Activated CD4-positive, alpha-beta T cell treated with anti-CD3 and anti-CD28 coated beads, Interleukin-2, amount 50 U/mL, for 1 hour (primary cell): ENCODE data around the gene NIPBL.
"Not testable (repeated sequence)": the region's sequence is repeated elsewhere in the genome, so short reads cannot be mapped to it uniquely, and the experiment has no call there.

Experiments used
- DNase-seq: peaks from one replicate; pipeline ENCODE4 v3.0.0-alpha.2; 2020

NIPBL gene

DNA sequence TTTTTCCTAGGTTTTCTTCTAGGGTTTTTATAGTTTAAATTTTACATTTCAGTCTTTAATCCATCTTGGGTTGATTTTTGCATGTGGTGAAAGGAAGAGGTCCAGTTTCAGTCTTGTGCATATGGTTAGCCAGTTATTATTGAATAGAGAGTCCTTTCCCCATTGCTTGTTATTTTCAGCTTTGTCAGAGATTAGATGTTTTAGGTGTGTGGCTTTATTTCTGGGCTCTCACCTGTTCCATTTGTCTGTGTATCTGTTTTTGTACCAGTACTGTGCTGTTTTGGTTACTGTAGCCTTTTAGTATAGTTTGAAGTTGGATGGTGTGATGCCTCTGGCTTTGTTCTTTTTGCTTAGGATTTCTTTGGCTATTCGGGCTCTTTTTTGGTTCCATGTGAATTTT lies 25.8 kb downstream of the NIPBL start:
- no peak for DNase-seq

DNA sequence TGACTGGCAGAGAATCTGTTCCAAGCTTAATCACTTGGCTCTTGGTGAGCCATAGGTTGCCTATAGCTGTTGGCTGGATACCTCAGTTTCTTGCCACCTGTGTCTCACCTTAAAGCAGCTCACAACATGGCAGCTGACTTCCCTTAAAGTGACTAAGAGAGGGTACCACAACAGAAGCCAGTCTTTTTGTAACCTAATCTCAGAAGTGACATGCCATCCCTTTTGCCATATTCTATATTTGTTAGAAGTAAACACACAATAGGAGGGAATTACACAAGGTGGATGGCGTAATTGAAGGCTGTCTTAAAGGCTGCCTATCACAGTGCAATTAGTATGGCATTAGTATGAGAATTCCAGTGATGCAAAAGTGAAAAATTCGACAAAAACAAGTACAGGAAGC lies 28.1 kb downstream of the NIPBL start:
- DNase-seq, result no peak

DNA sequence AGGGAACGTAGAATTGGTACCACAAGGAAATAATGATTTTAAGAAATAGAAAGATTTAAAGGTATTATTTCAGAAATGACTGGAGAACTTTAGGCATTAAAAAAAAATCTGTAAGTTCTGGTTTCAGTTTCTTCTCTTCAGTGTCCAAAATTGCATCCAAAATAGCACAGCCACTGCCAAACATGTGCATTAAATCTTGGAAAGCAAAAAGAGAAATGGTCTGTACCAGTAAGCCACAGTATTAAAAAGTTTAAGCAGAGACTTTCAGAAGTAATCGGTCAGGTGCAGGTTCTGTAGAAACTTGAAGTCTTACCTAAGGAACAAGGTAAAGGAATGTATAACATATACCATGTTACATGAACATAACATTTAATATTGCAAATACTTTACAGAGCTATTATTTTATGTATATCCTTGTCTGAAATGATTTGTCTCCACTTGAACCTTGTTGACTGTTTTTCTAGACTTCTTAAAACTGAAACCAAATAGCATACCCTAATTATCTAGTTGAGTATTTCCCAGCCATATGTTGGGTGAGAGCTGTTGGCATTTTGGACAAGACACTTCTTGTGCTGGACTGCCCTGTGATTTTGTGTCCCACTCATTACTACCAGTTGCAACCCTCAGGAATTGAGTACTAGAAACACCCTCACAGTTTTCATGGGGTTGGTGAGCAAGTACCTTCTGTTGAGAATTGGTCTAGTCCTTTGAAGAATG lies 32.1 kb downstream of the NIPBL start:
- DNase-seq, result no peak

DNA sequence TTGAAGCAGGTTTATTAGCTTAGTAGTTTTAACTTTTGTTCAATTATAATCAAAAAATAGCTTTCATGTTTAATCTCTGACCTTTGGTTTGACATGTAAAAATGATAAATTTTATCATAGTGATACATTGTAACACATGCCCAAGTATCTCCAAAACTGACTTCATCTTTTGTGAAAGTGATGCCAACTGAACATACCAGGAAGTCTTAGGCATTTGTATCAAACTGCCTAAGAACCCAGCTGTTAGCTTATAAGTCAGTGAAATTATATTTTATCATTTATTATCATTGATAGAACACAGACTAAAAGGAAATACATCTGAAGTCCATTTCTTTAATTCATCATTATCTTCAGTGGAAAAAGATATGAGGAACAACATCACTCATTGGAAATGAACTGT lies 39.1 kb downstream of the NIPBL start:
- DNase-seq, result no peak

DNA sequence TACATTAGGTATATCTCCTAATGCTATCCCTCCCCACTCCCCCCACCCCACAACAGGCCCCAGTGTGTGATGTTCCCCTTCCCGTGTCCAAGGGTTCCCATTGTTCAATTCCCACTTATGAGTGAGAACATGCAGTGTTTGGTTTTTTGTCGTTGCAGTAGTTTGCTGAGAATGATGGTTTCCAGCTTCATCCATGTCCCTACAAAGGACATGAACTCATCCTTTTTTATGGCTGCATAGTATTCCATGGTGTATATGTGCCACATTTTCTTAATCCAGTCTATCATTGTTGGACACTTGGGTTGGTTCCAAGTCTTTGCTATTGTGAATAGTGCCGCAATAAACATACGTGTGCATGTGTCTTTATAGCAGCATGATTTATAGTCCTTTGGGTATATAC lies 40.0 kb downstream of the NIPBL start:
- DNase-seq, result not testable (repeated sequence)

GRCh38 chr5:36917358-36917757 lies 40.8 kb downstream of the NIPBL start:
- not testable (repeated sequence) for DNase-seq

DNA sequence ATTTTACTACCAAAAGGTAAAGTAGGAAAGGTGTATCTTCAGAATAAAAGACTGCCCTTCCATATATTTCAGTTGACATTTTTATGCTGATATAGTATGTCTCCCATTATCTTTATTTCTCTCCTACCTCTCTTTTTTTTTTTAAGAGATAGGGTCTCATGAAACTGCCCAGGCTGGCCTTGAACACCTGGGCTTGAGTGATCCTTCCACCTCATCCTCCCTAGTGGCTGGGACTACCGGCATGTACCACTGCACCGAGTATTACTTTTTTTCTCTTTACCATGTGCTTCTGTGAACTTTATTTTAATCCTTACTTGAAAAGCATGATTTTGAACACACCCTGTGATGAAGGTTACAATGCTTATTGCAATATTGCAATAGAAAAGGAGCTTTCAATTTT lies 42.7 kb downstream of the NIPBL start:
- DNase-seq, result no peak

- DNase-seq, result no peak
Measured at GRCh38 chr5:36919650-36920049, 43.1 kb downstream of the NIPBL start.

DNA sequence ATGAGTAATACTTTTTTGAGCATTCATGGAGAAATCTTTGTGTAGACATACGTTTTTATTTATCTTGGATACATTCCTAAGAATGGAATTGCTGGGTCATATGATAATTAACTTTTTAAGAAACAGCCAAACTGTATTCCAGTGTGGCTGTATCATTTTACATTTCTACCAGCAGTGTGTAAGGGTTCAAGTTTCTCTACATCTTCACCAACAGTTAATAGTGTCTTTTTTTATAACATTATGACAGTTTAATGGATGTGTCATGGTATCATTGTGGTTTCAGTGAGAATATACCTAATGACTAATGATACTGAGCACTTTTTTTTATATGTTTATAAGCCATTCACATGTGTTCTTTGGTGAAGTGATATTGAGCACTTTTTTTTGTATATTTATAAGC lies 52.4 kb downstream of the NIPBL start:
- DNase-seq, result no peak

GRCh38 chr5:36929438-36929837 lies 52.9 kb downstream of the NIPBL start:
- DNase-seq, result no peak

DNA sequence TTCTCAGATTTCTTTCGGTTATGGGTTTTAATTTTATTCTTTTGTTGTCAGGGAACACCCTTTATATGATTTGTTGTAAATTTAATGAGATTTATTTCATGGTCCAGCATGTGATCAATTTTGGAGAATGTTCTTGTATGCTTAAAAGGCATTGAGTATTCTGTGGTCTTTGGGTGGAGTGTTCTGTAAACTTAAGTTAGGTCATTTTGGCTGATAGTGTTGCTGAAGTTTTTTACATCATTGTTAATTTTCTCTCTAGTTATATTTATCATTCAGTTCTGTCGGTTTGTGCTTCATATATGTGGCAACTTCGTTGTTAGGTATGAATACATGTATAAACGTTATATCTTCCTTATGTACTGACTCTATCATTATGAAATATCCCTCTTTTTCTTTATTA lies 55.5 kb downstream of the NIPBL start:
- no peak for DNase-seq

DNA sequence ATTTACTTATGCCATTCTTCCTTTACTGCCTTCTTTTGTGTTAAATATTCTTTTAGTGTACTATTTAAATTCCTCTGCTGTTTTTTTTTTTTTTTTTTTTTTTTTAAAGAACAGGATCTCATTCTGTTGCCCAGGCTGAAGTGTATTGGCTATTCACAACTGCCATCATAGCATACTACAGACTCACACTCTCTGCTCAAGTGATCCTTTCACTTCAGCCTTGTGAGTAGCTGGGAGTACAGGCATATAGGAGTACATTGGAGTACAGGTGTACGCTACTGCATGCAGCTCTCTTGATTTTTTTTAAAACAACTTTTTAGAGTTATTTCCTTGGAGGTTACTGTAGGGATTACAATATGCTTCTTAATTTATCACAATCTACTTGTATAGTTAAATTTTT lies 56.1 kb downstream of the NIPBL start:
- DNase-seq, result no peak

- DNase-seq, result no peak
Measured at GRCh38 chr5:36934740-36935356, 58.3 kb downstream of the NIPBL start.

DNA sequence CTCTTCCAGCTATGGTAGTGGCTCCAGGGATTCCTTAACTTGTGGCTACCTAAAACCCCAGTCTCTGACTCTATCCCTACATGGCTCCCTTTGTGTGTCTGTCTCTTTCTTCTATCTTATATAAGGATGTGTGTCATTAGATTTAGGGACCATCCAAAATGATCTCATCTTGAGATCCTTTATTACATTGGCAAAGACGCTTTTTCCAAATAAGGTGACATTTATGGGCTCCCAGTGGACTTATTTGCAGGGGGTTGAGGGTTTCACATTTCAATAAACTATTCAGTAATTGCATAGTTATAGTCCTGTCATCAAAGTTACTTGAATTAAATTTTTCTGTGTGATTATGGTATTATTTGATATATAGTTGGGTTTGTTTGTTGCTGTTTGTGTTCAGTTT lies 59.2 kb downstream of the NIPBL start:
- DNase-seq, result no peak

DNA sequence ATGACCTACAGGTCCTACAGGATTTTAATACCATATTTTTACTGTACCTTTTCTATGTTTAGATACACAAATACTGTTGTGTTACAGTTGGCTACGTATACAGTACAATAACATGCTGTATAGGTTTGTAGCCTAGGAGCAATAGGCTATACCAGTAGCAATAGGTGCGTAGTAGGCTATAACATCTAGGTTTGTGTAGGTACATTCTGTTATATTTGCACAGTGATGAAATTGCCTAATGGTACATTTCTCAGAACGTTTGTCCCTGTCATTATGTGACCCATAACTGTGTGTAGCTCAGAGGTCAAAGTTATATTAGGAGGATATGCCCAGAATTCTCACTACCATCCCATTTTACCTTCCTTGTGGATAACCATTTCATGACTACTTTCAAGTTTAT lies 59.7 kb downstream of the NIPBL start:
- no peak for DNase-seq

- DNase-seq, result no peak
Measured at GRCh38 chr5:36938129-36938528, 61.6 kb downstream of the NIPBL start.

GRCh38 chr5:36939969-36940858 lies 63.6 kb downstream of the NIPBL start:
- DNase-seq, result no peak

DNA sequence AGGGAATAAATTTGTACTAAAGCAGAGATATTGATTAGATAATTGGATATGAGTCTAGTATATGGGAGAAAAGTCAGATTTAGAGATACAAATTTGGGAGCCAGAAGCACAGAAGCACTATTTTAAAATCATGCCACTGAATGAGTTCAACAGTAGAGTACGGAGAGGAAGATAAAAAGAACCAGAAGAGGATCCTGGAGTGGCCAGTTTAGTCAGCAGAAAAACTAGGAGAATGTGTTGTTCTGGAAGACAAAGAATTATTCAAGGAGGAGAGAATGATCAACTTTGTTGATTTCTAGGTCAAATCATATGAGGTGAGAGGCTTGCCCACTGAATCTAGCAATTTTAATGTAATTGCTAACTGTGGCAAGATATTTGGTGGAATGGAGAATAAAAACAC lies 67.0 kb downstream of the NIPBL start:
- no peak for DNase-seq

GRCh38 chr5:36944024-36944423 lies 67.5 kb downstream of the NIPBL start:
- no peak for DNase-seq

GRCh38 chr5:36944607-36945225 lies 68.1 kb downstream of the NIPBL start:
- DNase-seq, result no peak

DNA sequence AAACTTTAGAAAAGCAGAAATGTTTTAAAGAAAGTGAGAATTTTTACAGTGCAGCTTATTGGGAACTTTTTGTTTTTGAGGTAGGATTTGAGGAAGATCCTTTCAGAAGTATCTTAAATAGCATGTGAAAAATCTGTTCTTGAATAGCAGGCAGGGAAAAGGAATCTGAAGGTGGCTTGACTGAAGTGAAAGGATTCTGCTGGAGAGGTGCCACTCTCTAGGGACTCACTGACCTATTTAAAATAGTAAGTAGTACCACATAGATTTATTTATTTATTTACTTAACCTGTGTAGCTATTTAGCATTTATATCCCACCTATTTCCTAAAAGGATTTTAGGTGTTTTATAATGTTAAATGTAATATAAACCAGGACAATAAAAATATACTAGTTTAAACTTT lies 69.1 kb downstream of the NIPBL start:
- DNase-seq, result no peak

DNA sequence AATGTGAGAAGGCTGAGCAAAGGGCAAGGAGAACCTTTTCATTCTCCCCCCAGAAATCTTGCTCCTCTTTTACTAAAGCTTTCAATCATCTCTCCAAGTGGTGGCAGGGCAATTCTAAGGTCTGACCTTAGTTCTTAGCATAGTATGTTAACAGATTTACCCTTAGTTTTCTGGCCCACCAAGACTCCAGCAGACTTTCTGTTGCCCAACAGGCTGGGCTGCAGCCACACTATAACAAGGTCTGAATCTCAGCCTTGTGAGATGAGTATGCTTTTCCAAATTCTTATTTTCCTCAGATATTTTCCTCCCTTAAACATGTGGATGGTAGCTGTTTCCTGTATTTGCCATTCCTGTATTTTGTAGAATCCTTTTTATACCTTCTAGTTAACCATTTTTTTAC lies 69.5 kb downstream of the NIPBL start:
- DNase-seq, result no peak

DNA sequence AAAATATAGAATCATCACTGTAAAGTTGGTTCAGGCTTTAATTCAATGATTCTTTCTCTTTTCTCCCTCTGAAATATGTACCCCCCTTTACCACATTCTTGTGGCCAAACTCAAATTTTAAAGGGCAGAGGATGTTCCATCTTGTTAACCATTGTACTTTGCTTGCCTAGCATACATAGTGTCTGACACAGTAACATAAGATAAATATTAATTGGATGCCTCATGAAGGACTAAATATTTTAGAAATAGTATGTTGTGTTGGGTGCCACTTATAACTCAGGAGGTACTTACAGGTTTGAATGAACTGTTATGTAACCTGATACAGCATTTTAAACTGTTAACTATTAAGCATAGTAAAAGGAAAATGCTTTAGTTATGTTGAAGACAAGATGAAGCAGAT lies 71.5 kb downstream of the NIPBL start:
- DNase-seq, result no peak

GRCh38 chr5:36948650-36949049 lies 72.1 kb downstream of the NIPBL start:
- no peak for DNase-seq
